Testis (tissue), 2 donors: Measurements from ENCODE around the gene METTL27.
"Not testable (repeated sequence)": the region's sequence is repeated elsewhere in the genome, so short reads cannot be mapped to it uniquely, and the experiment has no call there.

Experiments used
- POLR2A ChIP-seq: fragments of 450-650 bp; IDR thresholded peaks from one replicate; pipeline ENCODE4 v1.6.1; 2017; ENCODE audit warnings: antibody characterized with exemption, mild to moderate bottlenecking, moderate library complexity
- TF ChIP-seq, protein P1 (sequence below), 3 experiments: fragments of 450-650 bp in 2 of 3; fragments of 200-600 bp in 1 of 3; sonication (generic) in 1 of 3; IDR thresholded peaks; one replicate each; pipeline ENCODE4 v1.5.1; 2016 to 2019; ENCODE audit warnings: antibody characterized with exemption in 3 of 3, mild to moderate bottlenecking in 2 of 3, moderate library complexity in 1 of 3

- TF ChIP-seq, protein P1, sequence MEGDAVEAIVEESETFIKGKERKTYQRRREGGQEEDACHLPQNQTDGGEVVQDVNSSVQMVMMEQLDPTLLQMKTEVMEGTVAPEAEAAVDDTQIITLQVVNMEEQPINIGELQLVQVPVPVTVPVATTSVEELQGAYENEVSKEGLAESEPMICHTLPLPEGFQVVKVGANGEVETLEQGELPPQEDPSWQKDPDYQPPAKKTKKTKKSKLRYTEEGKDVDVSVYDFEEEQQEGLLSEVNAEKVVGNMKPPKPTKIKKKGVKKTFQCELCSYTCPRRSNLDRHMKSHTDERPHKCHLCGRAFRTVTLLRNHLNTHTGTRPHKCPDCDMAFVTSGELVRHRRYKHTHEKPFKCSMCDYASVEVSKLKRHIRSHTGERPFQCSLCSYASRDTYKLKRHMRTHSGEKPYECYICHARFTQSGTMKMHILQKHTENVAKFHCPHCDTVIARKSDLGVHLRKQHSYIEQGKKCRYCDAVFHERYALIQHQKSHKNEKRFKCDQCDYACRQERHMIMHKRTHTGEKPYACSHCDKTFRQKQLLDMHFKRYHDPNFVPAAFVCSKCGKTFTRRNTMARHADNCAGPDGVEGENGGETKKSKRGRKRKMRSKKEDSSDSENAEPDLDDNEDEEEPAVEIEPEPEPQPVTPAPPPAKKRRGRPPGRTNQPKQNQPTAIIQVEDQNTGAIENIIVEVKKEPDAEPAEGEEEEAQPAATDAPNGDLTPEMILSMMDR (IDR thresholded peaks at IDR 0.05), result not testable (repeated sequence)
- TF ChIP-seq POLR2A, result not testable (repeated sequence)
These were observed 51.1 kb downstream of the METTL27 start for GRCh38 chr7:73791170-73791690.
